Measurements from ENCODE around the gene MAP2K3. TPM values are rescaled to one million over a fixed set of nuclear protein-coding genes. Genes with fewer than 3 reads are reported as not detected.

MAP2K3 gene
- total RNA-seq, 1 experiment from 2014 or later: 98.1 TPM

DNA sequence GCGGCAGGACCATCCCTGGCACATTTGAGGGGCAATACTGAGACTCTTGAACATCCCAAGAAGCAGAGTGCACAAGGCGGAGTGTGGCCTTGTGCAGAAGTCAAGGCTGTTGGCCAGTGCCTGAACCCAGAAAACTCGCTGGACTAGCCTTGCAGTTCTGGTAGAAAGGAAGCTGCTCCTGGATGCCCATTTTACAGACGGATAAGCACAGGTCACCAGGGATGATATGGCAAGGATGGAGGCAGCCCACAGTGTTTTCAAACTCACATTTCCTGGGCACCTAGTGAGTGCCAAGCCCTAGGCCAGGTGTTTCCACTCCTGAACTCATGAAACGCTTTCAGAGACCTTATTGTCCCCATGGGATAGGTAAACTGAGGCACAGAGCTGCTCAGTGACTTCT, 1.7 kb upstream of the MAP2K3 start:
- BruUV-seq (replicated peaks): no TSS peak
- POLR2A ChIA-PET (ENCODE audit: unreplicated experiment): no interaction called here
- peaks cover 27% of the 10 kb centered on the region for H3K79me2 ChIP-seq (ENCODE audit: low read depth)
- H3K9me3 ChIP-seq (ENCODE audit: insufficient read depth, low read depth): no peaks in the 10 kb centered on the region
- TF ChIP-seq, protein P1, sequence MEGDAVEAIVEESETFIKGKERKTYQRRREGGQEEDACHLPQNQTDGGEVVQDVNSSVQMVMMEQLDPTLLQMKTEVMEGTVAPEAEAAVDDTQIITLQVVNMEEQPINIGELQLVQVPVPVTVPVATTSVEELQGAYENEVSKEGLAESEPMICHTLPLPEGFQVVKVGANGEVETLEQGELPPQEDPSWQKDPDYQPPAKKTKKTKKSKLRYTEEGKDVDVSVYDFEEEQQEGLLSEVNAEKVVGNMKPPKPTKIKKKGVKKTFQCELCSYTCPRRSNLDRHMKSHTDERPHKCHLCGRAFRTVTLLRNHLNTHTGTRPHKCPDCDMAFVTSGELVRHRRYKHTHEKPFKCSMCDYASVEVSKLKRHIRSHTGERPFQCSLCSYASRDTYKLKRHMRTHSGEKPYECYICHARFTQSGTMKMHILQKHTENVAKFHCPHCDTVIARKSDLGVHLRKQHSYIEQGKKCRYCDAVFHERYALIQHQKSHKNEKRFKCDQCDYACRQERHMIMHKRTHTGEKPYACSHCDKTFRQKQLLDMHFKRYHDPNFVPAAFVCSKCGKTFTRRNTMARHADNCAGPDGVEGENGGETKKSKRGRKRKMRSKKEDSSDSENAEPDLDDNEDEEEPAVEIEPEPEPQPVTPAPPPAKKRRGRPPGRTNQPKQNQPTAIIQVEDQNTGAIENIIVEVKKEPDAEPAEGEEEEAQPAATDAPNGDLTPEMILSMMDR (conservative IDR thresholded peaks at IDR 0.05): no peak
- TF ChIP-seq EZH2 (IDR thresholded peaks at IDR 0.05; ENCODE audit: low read depth): no peak
- no peak overlapping the region for H3K27ac ChIP-seq
- H3K9me2 ChIP-seq (ENCODE audit: insufficient read depth): no peaks in the 10 kb centered on the region
- peaks cover 41% of the 10 kb centered on the region for H3F3A ChIP-seq (ENCODE audit: insufficient read depth, low read depth)
- CTCF ChIA-PET: interaction anchor here (0.6 to 0.8 kb wide), 2 partner anchors 32 to 164 kb away, joined by 3 to 7 read pairs; no protein-coding TSS in a partner anchor
- H4K20me1 ChIP-seq (ENCODE audit: insufficient read depth): 0 out of 2 replicates have a peak, but pooled peaks cover 4% of the 10 kb centered on the region
- no peak overlapping the region for H2AFZ ChIP-seq
- intact Hi-C loops (cut with micrococcal nuclease; ENCODE audit: unreplicated experiment): no loop called here
- peak overlapping the region; percentile 9; the same call in 1 of the 2 replicates for H3K4me2 ChIP-seq
- H3K4me1 ChIP-seq (replicated peaks; ENCODE audit: insufficient read depth): peaks cover 34% of the 10 kb centered on the region
- H3K27me3 ChIP-seq (ENCODE audit: insufficient read depth, low read depth): no peaks in the 10 kb centered on the region
- H3K4me3 ChIP-seq: no peak overlapping the region
- no peak for DNase-seq
- H3K36me3 ChIP-seq (ENCODE audit: low read depth): no peaks in the 10 kb centered on the region

DNA sequence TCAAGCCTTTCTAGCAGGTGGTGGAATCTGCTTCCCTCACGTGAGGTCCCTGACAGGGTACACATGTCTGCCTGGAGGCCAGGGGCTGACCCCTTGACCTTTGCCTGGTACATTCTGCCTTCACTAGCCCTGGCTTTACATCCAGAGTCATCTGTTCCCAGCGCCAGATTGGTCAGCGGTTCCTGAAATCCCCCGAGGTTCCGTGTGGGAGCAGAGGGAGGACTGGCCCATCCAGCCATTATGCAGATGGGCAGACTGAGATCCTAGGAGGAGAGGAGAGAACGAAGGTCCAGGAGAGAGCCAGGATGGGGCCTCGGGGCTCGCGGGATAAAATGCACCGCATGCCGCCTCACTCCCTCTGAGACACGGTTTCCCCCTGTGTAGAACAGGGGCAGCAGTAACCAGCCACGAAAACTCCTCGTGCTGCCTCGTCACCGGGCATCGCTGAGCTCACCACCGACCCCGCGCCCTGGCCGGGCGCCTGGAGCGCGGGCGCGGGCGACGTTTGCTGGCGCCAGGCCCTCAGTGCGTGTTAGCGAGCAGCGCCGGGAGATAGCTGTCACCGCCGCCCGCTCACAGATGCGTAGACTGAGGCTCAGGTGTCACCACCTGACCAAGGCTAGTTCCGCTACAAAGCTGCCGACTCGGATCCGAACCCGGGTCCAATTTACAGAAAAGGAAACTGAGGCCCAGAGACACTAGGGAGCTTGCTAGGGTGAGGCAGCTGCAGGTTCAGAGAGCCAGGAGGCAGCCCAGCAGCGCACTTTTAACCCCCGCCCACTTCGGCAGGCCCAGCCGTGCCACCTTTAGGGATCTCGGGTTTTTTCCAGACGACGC, 811 bp upstream of the MAP2K3 start:
- Histone ChIP-seq H3F3A (ENCODE audit: insufficient read depth, low read depth) (peaks cover 42% of the 10 kb centered on the region), H3K79me2 (ENCODE audit: low read depth) (peaks cover 32% of the 10 kb centered on the region), H3K27ac (no peak overlapping the region), H3K9me3 (ENCODE audit: insufficient read depth, low read depth) (no peaks in the 10 kb centered on the region), H3K4me3 (peak overlapping the region; percentile 76; the same call in 1 of the 2 replicates), H4K20me1 (ENCODE audit: insufficient read depth) (peaks cover 10% of the 10 kb centered on the region), H3K36me3 (ENCODE audit: low read depth) (no peaks in the 10 kb centered on the region), H3K27me3 (ENCODE audit: insufficient read depth, low read depth) (no peaks in the 10 kb centered on the region), H3K9me2 (ENCODE audit: insufficient read depth) (no peaks in the 10 kb centered on the region), H3K4me1 (replicated peaks; ENCODE audit: insufficient read depth) (peaks cover 41% of the 10 kb centered on the region), H2AFZ (no peak overlapping the region), H3K4me2 (peak overlapping the region; percentile 82)
- BruUV-seq (replicated peaks): no TSS peak
- ChIA-PET POLR2A (ENCODE audit: unreplicated experiment) (interaction anchor here (0.6 kb wide), 1 partner anchor 672 kb away, joined by 5 read pairs; no protein-coding TSS in a partner anchor), CTCF (no interaction called here)
- peak in 1 of 2 experiments; percentile 25 for DNase-seq
- intact Hi-C loops (cut with micrococcal nuclease; ENCODE audit: unreplicated experiment): no loop called here
- TF ChIP-seq, protein P1 (conservative IDR thresholded peaks at IDR 0.05): no peak
- TF ChIP-seq EZH2 (IDR thresholded peaks at IDR 0.05; ENCODE audit: low read depth): no peak

GRCh38 chr17:21285164-21286065, 904 bp downstream of the MAP2K3 start:
- peak overlapping the region; percentile 76 for H3K4me3 ChIP-seq
- DNase-seq: peak in 1 of 2 experiments; percentile 32
- ChIA-PET POLR2A (ENCODE audit: unreplicated experiment) (interaction anchor here (0.6 to 1.1 kb wide), 5 partner anchors 71 to 1533 kb away, joined by 4 to 8 read pairs (median 5); partner anchors contain the start of genes DHRS7B and TMEM11), CTCF (interaction anchor here (1.6 kb wide), 1 partner anchor 9 kb away, joined by 3 read pairs; no protein-coding TSS in a partner anchor)
- peaks cover 46% of the 10 kb centered on the region for H3K4me1 ChIP-seq (replicated peaks; ENCODE audit: insufficient read depth)
- TF ChIP-seq EZH2 (IDR thresholded peaks at IDR 0.05; ENCODE audit: low read depth): no peak
- TF ChIP-seq, protein P1 (conservative IDR thresholded peaks at IDR 0.05): no peak
- H3K9me2 ChIP-seq (ENCODE audit: insufficient read depth): no peaks in the 10 kb centered on the region
- no peak overlapping the region for H2AFZ ChIP-seq
- no TSS peak for BruUV-seq (replicated peaks)
- intact Hi-C loops (cut with micrococcal nuclease; ENCODE audit: unreplicated experiment): loop anchor here (2.0 to 5.0 kb wide), 4 partner anchors 33 to 243 kb away; partner anchors contain the start of genes DHRS7B, NATD1 and USP22
- H3K9me3 ChIP-seq (ENCODE audit: insufficient read depth, low read depth): no peaks in the 10 kb centered on the region
- H3K4me2 ChIP-seq: peak overlapping the region; percentile 97
- H3K27ac ChIP-seq: peak overlapping the region; percentile 96
- H3F3A ChIP-seq (ENCODE audit: insufficient read depth, low read depth): peaks cover 44% of the 10 kb centered on the region
- H3K79me2 ChIP-seq (ENCODE audit: low read depth): peaks cover 49% of the 10 kb centered on the region
- H4K20me1 ChIP-seq (ENCODE audit: insufficient read depth): peaks cover 13% of the 10 kb centered on the region
- H3K27me3 ChIP-seq (ENCODE audit: insufficient read depth, low read depth): no peaks in the 10 kb centered on the region
- H3K36me3 ChIP-seq (ENCODE audit: low read depth): no peaks in the 10 kb centered on the region

All from PC-9 (cell line).